HG03039 (cell line): ENCODE results near the gene MAPKAPK5.
"Not testable (repeated sequence)": the region's sequence is repeated elsewhere in the genome, so short reads cannot be mapped to it uniquely, and the experiment has no call there.

Experiments used
- ATAC-seq: cut with Tn5 transposase; IDR thresholded peaks from one replicate; pipeline ENCODE4 v1.9.1; 2021; ENCODE audit warnings: mild to moderate bottlenecking, moderate library complexity; ENCODE audit not compliant: unreplicated experiment

Gene MAPKAPK5, protein sequence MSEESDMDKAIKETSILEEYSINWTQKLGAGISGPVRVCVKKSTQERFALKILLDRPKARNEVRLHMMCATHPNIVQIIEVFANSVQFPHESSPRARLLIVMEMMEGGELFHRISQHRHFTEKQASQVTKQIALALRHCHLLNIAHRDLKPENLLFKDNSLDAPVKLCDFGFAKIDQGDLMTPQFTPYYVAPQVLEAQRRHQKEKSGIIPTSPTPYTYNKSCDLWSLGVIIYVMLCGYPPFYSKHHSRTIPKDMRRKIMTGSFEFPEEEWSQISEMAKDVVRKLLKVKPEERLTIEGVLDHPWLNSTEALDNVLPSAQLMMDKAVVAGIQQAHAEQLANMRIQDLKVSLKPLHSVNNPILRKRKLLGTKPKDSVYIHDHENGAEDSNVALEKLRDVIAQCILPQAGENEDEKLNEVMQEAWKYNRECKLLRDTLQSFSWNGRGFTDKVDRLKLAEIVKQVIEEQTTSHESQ

DNA sequence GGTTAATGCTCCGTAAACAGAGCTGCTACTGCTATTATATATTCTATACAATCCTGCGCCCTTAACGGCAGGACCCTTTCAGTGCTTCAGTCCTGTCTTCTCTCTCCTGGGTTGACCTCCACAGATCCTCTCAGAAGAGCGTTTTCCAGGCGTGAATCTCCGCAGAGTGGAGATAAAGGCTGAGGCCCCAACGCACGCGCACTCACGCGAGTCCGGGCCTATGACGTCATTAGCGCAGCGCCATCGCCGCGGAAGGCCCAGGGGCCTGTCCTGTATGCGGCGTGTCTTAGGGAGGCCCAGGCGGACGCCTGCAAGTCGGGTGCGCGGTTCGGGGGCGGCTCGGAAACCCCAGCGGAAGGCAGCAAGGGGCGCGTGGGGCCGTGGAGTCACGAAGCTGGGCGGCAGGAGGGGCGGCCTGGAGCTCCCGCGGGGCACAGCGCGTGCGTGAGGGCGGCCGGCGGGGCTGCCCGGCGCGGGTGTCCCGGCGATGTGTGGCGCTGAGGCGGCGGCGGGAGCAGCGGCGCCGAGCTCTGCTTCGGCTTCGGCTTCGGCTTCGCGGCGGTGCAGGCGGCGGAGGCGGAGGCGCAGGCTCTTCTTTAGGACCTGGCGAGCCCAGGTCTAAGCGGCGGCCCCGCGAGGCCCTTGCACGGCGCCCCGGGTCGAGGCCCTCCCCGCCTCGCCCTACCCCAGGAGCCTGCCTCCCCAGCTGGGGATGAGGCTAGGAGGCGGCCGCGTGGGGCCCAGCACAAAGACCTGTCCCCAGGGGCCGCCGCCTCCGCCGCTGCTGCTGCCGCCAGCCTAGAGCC lies at the start of gene MAPKAPK5:
MAPKAPK5 (plus strand) TSS at position 479 of the 806 bp plus-strand sequence. CDS start 506 bp downstream, outside the sequence.
- peak; percentile 66 for ATAC-seq

DNA sequence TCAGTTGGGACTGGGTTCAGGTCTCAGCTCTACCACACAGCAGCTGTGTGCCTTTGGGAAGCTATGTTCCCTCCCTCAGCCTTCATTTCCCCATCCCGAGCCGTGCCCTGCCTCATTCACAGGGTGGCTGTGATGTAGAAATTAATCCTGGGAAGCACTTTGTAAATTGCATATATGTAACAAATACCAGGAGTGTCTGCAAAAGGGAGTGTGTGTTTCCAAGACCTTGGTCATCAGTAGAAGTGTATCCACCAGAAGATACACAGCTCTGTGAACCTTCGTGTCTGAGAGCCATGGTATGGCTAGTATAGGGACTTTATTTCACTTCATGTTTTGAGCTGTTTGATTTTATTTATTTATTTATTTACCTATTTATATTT lies 49.2 kb upstream of the MAPKAPK5 start:
- ATAC-seq, result no peak

DNA sequence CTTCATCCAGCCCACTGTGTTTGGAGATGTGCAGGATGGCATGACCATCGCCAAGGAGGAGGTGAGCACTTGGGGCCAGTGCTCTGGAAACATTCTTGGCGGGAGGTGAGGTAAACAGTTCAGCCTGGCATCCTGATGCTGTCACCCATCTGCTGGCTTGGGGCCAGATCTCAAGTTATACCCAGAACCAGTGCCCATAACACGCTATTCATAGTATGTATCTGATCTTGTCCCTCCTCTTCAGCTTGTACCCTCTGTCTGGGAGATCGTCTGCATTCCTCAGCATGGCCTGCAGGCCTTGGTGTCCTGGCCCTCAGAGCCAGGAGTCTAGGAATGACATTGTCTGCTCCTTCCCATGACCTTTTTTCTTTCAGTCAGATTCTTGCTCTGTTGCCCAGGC lies 43.8 kb upstream of the MAPKAPK5 start:
- ATAC-seq, result no peak

DNA sequence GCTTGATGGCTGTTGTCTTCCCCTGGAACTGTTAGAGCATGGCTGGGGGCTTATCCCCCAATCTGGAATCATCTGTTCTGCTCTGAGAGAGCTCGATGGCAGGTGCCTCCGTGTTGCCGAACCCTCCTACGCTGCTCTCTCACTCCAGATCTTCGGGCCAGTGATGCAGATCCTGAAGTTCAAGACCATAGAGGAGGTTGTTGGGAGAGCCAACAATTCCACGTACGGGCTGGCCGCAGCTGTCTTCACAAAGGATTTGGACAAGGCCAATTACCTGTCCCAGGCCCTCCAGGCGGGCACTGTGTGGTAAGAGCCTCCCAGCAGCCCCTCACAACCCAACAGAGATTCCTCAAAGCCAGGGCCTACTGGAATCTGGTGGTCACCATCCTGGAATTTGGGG lies 42.3 kb upstream of the MAPKAPK5 start:
- no peak for ATAC-seq

DNA sequence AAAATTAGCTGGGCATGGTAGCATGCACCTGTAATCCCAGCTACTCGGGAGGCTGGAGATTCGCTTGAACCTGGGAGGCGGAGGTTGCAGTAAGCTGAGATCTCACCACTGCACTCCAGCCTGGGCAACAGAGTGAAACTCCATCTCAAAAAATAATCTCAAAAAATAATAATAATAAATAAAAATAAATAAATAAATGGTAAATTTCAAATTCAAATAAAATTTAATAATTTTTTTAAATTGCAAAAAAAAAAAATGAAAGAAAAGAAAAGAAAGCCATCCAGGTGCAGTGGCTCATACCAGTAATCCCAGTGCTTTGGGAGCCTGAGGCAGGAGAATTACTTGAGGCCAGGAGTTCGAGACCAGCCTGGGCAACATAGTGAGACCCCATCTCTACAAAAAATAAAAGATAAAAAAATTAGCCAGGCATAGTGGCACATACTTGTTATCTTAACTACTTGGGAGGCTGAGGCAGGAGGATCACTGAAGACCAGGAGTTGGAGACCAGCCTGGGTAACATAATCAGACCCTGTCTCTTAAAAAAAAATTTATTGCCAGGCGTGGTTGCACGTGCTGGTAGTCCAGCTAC lies 38.9 kb upstream of the MAPKAPK5 start:
- no peak for ATAC-seq

DNA sequence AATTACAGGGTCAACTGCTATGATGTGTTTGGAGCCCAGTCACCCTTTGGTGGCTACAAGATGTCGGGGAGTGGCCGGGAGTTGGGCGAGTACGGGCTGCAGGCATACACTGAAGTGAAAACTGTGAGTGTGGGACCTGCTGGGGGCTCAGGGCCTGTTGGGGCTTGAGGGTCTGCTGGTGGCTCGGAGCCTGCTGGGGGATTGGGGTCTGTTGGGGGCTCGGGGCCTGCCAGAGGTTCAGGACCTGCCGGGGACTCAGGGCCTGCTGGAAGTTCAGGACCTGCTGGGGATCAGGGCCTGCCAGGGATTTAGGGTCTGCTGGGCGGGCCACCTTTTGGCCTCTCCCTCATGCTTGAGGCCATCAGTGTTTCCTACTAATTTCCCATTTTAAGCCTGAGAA lies 38.2 kb upstream of the MAPKAPK5 start:
- no peak for ATAC-seq

DNA sequence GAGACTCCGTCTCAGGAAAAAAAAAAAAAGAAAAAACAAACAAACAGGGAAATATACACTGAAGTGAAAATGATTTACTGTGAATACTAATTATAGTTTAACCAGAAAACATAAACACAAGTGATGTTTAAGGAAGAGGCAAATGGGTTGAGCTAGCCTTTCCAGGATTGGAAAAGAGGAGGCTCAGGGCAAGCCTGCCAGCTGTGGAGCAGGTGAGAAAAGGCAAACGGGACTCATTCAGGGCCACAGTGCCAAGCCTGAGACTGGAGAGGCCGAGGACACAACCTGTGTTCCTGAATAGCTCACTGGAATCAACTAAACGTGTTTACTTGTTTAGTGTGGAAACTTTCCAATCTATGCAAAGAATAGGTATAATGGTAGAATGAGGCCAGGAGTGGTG lies 35.7 kb upstream of the MAPKAPK5 start:
- no peak for ATAC-seq

DNA sequence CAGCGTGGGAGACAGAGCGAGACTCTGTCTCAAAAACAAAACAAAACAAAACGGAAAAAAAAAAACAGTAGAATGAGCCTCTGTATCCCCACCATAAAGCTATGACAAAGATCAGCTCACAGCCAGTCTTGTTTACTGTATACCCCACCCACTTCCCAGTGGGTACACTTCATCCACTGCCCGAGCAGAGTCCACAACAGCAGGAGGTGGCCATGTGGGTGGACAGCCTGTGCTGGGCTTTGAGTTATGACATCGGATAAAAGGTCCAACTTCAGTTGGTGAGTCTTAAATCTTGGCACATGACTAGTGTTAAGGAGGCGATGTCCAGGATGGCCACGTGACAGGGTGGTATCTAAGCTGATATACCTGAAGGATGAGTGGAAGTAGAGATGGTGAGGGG lies 34.8 kb upstream of the MAPKAPK5 start:
- ATAC-seq, result no peak

DNA sequence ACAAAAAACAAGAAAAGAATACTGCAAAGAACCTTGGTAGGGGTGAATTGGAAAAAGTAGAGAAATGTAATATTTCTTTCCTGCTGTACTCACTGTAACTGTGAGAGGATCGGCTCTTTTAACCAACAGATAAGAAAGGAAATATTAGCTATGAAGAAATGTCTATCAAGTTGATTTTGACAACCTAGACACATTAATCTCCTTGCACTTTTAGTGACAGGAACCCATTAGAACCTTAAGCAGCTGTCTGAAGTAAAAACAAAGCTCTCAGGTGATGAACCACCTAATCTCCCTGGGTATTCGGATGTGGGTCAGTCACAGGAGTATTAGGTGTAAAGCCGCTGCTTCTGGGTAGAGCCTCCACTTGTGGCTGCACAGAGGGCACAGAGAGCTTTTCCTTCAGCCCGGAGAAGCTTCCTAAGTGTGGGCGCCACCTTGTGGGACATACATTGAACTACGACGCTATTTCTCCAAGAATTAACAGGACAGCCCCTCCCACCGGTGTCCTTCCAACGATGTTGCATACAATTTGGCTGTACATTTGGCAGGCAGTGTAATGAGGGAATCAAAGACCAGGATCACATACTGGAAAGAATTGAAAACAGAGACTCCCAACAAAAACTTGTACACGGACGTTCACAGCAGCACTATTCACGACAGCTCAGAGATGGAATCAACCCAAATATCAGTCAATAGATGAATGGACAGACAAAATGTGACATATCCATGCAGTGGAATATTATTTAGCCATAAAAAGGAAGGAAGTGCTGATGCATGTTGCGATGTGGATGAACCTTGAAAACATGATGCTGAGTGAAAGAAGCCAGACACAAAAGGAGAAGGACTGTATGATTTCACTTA lies 28.9 kb upstream of the MAPKAPK5 start:
- no peak for ATAC-seq

DNA sequence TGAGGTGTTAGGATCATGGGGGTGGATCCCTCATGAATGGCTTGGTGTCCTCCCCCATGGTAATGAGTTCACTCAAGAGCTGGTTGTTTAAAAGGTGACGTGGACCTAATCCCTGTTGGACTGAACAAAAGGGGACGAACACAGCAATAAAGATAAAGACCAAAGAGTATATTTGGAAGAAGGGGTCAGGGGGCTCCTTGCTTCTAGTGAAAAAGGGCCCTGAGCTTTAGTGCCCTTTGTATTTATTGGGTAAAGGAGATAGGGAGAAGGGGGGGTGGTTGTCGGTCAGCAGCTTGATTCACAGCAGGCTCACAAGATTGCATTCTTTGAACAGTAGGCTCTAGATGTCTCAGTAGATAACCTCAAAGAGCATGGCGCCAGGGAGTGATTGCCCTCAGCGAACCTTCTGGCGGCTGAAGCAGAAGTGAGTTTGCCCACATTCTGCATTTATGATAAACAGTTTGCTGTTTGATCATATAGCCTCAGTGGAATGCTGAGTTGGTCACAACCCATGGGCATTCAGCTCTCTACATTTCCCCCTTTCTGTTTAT lies 25.9 kb upstream of the MAPKAPK5 start:
- no peak for ATAC-seq

DNA sequence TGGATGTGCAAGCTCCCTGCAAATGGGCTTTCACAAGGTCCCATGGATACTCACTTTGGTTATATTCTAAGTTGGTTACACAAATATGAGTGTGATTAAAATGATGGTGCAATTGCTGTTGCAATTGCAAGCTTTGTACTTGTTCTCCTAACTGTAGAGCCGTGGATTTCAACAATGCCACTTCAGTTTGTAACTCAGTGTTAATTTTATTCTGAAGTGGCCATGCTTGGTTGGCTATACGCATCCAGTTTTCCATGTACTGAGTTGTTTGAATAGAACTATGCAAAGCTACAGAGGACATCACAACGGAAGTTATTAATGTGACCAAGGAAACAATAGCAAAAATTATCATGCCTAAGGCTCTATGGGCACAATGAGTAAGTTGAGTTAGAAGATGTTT lies 25.1 kb upstream of the MAPKAPK5 start:
- ATAC-seq, result not testable (repeated sequence)

DNA sequence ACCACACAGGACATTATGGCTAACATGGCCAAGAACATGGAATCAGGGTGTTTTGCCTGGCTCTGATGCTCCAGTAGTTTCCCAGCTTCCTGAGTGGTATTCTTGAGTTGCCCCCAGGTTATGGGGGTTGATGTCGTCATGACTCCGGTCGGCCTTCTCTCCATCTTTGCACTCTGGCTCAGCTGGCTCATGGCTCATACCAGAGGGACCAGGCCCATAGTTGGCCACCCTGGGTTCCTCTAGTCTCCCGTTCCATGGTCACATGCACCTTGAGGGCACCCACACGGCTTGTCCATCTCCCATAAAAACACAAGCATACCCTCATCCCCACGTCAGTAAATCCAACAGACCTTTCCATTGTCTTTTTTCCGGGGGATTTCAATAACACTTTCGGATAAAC lies 23.7 kb upstream of the MAPKAPK5 start:
- ATAC-seq, result no peak

DNA sequence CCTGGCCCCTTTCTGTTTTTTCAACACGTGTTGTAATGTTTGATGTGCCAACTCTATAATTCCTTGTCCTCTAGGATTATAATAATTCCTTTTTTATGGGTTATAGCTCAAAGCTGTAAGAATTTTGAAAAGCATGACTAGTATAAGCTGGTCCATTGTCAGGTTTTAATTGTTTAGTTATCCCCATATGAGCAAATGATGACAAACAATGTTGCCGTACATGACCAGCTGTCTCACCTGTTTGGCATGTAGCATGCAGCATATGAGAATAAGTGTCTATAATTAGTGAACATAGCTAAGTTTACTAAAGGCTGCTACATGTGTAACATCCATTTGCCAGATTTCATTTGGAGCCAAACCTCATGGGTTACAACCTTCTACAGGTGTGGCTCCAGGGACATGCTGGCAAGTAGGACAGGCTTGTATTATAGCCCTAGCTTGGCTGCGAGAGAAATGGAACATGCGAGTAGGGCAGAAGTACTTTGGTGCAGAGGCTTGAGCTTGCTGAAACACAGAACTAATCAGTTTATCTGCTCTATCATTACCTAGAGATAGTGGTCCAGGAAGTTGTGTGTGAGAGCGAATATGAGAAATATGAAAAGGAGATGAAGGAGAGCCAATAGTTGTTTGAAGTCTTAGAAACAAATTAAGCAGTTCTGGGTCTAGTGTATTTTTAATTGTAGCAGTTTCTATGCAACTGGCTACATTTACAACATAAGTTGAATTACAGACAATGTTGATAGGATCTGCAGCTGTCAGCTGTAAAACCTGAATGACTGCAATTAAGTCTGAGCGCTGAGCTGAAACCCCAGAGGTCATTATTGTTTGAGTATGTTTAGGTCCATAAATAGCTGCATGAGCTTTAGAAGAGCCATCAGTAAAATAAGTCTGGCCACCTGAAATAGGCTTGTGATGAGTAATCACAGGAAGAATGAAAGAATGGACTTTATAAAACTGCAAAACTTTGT lies 22.6 kb upstream of the MAPKAPK5 start:
- no peak for ATAC-seq

DNA sequence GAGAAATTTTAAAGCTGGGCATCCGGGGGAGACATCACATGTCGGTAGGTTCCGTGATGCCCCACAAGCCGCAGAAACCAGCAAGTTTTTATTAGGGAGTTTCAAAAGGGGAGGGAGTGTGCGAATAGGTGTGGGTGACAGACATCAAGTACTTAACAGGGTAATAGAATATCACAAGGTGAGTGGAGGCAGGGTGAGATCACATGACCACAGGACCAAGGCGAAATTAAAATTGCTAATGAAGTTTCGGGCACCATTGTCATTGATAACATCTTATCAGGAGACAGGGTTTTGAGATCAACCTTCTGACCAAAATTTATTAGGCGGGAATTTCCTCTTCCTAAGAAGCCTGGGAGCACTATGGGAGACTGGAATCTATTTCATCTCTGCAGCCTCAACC lies 21.2 kb upstream of the MAPKAPK5 start:
- ATAC-seq, result not testable (repeated sequence)

DNA sequence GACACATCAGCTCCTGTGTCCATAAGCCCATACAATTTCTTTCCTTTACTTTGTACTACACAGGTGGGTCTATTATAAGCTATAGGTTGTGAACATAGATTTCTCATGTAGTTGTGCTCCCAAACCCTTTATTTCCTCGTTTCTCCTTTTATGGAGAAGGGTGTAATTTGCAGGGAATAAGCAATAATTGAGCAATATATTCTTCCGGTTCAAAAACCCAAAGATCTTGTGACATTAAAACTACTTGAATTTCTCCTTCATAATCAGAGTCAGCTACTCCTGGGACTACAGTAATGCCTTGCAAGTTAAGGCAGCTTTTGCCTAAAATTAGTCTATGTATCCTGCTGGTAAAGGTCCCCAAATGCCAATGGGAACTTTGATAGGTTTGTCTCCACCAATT lies 19.1 kb upstream of the MAPKAPK5 start:
- no peak for ATAC-seq

DNA sequence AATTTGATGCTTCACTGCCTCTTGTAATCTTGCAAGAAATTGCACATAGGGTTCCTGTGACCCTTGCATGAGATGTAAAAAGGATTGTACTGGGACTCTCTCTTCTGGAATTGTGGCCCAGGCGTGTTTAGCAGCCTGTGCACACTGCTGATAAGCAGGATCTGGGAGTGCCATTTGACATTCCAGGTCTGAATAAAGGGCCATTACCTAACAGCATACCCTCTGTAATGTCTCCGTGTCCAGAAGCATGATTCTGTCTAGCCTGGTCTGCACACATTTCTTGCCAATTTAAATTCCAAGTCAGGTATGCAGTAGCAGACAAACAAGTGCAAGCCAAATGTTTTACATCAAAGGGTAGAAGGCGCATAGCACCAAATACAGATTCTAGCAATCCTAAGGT lies 18.1 kb upstream of the MAPKAPK5 start:
- no peak for ATAC-seq

DNA sequence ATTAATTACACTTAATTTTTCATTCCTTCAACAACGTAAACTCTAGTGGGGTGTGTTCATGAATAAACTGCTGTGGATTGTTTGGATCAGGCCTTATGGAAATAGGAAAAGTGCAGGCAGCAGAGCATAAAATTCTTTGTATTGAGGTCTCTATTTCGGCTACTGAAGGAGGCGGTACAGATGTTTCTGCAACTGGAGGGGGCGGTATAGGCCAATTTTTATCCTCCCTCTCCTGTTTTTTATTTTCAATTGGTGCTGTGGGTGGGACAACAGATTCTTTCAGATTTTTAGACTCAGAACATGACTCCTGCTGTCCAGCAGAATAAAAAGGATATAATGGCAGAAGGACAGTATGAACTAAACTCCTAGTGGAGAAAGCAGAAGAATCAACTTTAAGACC lies 17.7 kb upstream of the MAPKAPK5 start:
- not testable (repeated sequence) for ATAC-seq

DNA sequence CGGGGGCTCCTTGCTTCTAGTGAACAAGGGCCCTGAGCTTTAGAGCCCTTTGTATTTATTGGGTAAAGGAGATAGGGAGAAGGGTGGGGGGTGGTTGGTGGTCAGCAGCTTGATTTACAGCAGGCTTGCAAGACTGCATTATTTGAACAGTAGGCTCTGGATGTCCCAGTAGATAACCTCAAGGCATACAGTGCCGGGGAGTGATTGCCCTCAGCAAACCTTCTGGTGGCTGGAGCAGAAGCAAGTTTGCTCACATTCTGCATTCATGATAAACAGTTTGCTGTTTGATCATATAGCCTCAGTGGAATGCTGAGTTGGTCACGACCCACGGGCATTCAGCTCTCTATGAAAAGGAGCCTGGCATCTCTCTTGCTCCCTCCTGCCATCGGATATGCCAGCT lies 16.5 kb upstream of the MAPKAPK5 start:
- no peak for ATAC-seq

DNA sequence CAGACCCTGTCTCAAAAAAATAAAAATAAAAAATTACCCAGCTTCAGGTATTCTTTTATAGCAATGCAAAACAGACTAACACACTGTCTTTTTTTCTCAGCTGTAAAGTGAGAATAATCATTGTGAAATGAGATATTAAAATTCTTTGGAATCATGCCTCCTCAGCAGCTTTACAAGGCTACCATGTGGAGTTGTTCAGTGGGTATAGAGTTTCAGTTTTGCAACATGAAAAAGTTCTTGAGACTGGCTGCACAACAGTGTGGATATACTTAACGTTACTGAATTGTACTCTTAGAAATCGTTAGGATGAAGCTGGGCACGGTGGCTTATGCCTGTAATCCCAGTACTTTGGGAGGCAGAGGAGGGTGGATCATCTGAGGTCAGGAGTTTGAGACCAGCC lies 15.7 kb upstream of the MAPKAPK5 start:
- ATAC-seq, result no peak
